GM20000 (cell line): ENCODE results near the gene PTGER1.
A peak's percentile ranks its signal among the peaks of the same experiment; 100 is the strongest.

Experiments
- DNase-seq: peaks from one replicate; pipeline ENCODE4 v3.0.0; 2012; ENCODE audit warnings: low spot score
- CTCF ChIP-seq: IDR thresholded peaks from 2 replicates; pipeline ENCODE4 v1.5.1; 2012; ENCODE audit warnings: mild to moderate bottlenecking, control low read depth; ENCODE audit errors: extremely low read depth, missing control alignments

The PTGER1 gene

GRCh38 chr19:14478113-14478545 lies 3.0 kb upstream of the PTGER1 start:
- no peak for DNase-seq
- no peak for TF ChIP-seq CTCF

DNA sequence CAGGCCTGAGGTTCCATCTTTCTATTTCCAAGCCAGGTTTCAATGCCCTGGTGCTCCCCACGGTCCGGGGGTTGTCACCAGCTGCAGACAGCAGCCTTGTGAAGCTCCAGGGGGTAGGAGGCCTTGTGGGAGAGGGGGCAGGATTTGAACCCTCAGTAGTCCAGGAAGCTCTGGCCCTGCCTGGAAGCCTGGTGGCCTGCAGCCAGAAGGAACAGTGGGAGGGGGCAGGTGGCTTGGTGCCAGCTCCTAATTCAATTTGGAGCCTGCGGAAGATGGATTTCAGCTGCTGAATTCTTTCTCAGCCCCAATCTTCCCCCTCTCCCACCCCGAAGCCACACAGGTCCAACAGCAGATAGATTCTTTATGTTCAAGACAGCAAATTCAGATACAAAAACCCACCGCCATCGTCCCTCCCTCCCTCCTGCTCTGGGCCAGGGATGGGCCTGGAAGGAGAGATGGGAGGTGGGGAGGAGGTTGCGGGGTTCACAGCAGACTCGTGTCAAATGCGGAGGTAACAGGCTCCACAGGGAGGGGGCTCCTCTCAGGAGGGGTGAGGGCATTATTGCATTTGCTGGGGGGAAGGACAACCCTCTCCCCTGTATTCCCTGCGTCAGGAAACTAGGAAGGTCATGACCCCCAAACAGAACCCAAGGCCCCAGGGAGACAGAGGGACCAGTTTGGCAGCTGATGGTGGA lies 2.4 kb upstream of the PTGER1 start:
- DNase-seq = no peak
- TF ChIP-seq CTCF = no peak

GRCh38 chr19:14476673-14477401 lies 1.7 kb upstream of the PTGER1 start:
- TF ChIP-seq CTCF = no peak
- DNase-seq = peak; percentile 38

- TF ChIP-seq CTCF = no peak
- DNase-seq = no peak
Observed at GRCh38 chr19:14476327-14476672, 1.1 kb upstream of the PTGER1 start.

DNA sequence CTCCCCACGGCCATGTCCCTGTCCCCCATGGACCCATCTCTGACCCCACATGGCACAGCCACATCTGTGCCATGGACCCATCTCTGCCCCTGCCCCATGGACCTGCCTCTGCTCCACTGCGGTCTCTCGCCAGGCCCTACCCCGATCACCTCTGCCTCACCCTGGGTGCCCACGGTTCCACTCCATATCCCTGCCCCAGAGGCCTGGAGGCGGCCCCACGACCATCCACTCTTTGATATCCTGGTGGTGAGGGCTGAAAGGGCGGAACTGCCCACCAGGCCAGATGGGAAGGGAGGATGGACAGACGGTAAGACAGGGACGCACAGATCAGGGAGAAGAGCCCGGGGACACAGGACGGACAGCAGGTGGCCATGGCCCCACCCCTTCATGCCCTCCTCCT lies 327 bp downstream of the PTGER1 start:
- TF ChIP-seq CTCF = no peak

DNA sequence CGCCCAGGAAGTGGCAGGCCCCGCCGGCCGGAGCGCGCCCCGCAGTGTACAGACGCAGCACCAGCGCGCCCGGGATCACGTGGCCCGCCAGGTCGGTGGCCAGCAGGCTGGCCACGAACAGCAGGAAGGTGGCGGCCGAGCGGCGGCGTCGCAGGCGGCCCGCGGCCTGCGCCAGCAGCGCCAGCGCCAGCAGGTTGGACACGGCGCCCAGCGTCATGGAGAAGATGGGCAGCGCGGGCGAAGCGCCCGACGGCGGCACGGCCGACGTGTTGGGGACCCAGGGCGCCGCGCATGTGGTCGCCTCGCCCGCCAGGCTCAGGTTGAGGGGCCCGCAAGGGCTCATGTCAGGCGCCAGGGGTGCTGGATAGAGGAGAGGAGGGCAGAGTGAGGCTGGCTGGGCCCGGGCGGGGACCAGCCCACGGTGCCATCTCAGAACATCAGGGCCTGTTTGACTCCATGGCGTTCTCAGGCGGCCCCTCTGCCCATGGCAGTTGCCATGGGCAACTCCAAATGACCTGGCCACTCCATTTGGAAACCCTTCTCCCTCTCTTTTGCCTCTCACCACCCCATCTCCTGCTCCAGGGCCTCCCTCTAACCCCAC lies 1.1 kb downstream of the PTGER1 start:
- TF ChIP-seq CTCF = no peak
- DNase-seq = peak; percentile 48

More for the DNA sequence above, 327 bp downstream of the PTGER1 start:
- DNase-seq = peak; percentile 44
